ENCODE measurements around the gene NOS2.

NOS2 gene

DNA sequence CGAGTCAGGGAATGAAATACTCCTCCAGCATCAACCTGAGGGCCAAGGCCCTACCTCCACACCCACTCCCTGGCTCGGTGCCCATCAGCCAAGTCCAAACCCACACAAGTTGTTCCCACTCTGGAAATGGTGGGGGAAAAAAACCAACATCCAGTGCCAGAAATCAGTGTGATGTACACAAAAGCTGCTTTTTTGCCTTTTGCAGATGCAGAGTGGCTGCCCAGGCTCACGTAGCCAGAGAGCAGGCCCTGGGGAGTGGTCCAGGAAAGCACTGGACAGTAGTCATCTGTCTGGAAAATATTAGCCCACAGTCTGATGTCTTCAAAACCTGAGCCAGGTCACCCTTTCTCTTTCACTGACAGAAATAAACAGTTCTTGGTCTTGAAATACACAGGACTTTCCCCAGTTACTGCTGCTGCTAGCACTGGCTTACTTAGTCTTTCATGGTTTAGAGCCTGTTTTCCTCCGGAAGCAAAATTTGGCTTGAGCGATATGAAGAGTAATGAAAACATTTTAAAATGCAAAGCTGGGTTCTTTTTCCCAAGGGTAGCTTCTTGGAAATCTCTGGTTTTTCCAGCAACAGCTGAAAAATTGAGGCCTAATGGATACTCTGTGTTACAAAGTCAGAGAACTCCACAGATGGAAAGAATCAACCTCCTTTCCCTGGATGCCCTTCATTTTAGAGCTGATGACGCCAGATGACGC lies 18.2 kb upstream of the NOS2 start:
- no peak for DNase-seq (ENCODE audit: low read depth)

- DNase-seq (ENCODE audit: low read depth), result no peak
Measured at GRCh38 chr17:27817731-27818130, 17.4 kb upstream of the NOS2 start.

DNA sequence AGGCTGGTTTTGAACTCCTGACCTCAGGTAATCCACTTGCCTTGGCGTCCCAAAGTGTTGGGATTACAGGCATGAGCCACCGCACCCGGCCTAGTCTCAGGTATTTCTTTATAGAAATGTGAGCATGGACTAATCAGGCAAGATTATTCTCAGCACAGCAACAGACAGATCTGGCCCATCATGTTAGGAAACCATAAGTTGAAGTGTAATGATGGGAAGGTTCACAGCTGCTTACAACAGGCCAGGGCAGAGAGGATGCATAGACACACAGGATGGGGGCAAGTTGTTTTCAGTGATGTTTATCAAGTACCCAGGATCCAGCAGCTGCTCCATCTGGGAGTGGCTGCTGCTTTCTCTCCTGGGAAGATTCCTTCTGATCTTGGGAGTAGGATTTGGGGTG lies 16.6 kb upstream of the NOS2 start:
- no peak for DNase-seq (ENCODE audit: low read depth)

DNA sequence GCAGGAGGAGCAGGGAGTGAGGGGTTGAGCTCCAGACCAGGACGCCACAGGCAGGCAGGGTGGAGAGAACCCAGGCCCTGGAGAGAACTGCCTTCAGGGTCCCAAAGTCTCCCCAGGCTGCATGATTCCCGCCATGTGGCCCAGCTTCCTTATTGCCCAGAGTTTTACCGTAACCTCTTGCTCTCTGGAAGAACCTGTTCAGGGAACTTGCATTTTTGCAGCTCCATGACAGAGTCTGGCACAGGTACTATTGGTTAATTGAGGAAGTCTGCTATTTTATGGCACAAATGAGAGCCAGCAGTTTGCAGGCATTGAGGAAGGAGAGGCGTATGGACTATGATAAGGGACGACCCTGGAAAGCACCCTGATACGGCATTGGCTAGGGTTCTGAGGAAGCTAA lies 11.6 kb upstream of the NOS2 start:
- DNase-seq (ENCODE audit: low read depth), result no peak

DNA sequence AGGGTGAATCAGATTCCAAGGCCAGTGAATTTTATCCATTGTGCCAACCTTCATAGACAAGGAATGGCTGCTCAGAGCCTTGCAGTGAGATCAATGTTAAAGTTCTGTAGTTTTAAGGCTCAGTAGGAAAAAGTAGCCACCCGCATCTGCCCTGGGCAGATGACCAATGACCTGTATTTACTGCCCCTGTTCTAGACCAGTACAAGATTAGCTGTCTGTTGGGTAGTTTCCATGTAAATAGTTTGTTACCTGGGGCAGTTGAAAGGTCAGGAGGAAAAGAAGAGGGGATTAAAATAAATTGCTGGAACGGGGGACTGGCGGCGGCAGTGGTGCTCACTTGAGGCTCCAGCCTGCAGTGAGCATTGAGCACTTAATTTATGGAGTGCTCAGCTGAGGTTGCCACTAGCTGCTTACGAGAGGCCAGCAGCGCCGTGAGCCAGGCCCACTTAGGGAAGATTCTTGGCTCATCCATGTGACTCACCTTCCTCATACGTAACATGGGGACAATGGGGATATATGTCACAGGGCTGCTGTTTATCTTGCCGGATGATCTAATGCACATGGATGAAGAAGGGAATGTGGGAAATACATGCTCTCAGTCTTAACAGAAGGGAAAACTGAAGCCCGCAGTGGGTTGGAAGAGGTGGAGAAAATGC lies 10.7 kb upstream of the NOS2 start:
- DNase-seq (ENCODE audit: low read depth), result no peak

GRCh38 chr17:27810211-27810901 lies 10.0 kb upstream of the NOS2 start:
- no peak for DNase-seq (ENCODE audit: low read depth)

DNA sequence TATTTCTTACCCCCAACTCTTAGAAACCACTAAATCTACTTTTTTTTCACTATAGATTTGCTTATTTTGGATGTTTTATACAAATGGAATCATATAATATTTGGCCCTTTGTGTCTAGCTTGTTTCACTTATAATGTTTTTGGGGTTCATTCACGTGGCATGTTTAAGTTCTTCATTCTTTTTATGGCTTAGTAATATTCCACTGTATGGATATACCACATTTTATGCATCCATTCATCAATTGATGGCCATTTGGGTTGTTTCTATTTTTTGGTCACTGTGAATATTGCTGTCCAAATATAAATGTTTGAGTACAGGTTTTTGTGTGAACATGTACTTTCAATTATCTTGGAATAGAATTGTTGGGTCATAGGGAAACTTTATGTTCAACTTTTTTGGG lies 9.2 kb upstream of the NOS2 start:
- DNase-seq (ENCODE audit: low read depth), result no peak

- no peak for DNase-seq (ENCODE audit: low read depth)
Measured at GRCh38 chr17:27808628-27809027, 8.3 kb upstream of the NOS2 start.

GRCh38 chr17:27807567-27808470 lies 7.5 kb upstream of the NOS2 start:
- DNase-seq (ENCODE audit: low read depth), result peak; percentile 33

DNA sequence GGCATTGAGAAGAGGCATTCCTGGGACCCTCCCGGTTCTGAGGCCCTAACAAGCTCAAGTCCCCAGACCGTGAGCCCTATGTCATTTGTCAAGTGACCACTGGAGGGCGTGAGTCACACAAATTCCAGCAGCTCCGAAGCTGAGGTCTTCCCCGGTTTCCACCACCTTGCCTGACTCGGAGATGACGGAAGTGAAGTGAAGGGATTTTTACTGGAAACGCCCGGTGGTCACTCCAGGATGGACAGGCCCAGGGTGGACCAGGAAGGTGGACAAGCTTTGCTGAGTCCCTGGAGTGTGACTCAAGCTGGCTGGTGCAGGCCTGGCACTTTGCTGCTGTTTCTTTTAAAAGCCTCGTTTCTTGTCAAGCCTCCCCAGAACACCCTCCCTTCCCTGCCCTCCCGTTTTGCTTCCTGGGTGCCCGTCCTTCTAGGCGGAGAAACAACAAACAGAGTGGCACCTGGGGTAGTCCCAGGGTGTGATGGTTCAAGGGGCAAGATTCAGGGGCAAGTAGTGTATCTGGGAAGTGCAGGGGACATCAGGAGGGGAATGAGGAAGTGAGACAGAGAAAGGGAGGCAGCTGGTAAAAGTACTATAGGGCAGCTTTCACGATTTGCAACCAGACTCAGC lies 5.3 kb upstream of the NOS2 start:
- peak; percentile 74 for DNase-seq (ENCODE audit: low read depth)

GRCh38 chr17:27804113-27804512 lies 3.8 kb upstream of the NOS2 start:
- DNase-seq (ENCODE audit: low read depth), result no peak

DNA sequence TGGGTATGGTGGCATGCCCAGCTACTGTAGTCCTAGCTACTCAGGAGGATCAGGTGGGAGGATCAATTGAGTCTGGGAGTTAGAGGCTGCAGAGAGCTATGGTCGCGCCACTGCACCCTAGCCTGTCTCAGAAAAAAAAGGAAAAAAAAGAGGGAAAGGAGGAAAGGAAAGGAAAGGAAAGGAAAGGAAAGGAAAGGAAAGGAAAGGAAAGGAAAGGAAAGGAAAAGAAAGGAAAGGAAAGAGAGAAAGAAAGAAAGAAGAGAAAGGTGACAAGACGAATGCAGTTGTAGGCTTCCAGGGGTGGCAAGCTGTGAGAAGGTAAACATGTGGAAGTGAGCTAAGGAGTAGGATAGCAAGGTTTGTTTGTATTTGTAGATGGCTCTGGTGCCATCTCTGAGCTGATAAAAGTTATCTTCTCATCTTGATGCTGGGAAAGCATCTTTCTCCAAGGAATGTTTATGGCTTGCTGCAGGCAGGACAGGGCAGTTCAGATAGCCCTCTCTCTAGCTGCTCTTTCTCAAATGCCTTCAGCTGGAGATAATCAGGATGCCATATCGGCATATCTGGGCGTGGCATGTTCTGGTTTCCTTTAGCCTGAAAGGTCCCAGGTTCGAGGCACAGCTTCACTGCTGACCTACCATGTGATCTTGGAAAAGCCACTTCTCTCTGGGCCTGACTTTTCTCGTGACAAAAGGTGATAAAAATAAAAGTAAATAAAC lies 2.8 kb upstream of the NOS2 start:
- no peak for DNase-seq (ENCODE audit: low read depth)

DNA sequence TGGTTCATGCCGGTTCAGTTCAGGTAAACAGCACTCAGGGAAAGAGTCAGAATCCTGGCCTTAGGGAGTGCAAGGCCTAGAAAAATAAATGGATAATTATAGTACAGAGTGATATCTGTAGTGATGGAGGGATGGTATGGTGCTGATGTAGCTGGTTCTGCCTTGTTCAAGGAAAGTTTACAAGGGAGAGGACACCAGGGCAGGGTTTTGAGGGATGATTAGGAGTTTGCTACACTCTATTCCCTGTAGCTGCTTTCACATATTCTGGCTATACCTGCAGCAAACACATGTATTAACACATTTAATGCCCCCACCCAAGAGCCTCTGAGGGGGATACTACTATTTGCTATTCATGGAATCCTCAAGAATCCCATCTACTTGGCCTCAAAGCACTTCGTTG lies 1.7 kb upstream of the NOS2 start:
- no peak for DNase-seq (ENCODE audit: low read depth)

DNA sequence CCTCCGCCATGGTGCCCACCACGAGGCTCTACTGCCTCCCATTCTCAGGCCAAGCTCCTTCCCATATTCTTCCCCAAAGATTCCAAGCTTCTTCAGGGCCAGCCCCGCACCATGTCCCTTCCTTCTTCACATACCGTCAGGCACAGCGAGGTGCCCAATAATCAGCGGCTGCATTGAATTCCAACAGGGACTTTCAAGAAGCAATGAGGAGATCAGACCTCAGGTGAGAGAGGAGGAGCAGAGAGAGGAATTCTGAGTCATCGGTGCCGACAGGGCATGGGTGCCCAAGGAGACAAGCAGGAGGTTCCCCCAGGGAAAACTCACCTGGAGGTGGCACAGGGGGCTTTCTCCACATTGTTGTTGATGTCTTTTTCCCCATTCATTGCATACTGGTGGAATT lies 2.0 kb downstream of the NOS2 start:
- DNase-seq (ENCODE audit: low read depth), result no peak

DNA sequence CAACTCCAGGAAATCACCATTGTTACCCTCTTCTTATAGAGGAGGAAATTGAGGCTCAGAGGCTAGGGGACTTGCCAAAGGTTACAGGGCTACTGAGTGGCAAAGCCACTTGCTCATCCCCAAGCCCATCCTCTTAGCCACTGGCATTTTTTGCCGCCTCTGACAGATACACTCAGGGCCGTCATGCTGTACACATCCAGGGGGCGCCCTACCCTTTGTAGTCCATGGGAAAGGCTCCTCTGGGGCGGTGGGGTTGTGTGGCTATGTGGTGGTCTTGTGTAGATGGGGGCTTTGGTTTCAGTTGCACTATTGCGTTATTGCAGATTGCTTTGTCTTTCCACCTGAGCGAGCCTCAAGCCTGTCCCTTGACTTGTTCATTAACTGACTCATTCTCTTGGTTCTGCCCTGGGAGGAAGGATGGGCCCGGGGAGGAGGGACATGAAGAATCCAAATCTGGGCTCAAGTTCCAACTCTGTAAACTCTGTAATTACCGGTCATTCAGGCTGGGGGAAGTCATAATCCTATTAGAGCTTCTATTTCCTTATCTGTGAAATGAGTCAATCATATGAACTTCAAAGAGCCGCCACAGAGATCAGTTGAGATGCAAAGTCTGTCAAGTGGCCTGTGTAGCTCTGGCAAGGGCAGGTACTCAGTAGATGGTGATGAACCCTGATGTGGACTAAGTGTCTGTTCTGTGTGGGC lies 2.8 kb downstream of the NOS2 start:
- DNase-seq (ENCODE audit: low read depth), result no peak

GRCh38 chr17:27793906-27794569 lies 6.3 kb downstream of the NOS2 start:
- no peak for DNase-seq (ENCODE audit: low read depth)

DNA sequence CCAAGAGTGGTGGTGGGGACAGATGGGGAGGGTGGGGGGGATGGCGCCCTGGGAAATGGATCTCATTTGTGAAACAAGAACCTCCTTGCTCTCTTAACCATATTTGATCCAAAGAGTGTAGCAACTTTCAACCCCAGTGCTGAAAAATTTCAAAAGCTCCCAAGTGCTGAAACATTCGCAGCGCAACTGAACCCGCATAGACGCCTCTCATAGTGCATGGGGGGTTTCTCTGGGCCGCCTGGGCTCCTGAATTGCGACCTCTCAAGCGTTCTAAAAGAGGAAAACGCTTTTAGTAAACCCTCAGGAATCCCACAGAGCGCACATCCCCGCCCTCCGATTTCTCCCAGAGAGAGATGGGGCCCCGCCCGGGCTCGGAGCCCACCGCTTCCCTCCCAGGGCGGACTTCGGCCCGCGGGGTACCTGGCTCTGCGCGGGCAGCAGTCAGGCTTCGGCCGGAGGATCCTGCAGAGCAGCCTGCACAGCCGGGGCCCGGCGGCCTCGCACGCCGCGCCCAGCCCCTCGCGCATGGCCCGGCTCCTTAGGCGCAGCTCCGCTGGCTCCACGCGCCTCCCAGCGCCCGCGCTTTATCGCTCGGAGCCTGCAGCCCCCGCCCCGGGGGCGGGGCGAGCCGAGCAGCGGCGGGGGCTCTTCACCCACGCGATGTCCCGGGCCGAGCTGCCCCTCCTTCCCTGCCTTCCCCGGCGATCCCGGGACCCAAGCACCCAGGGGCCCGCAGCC lies 7.0 kb downstream of the NOS2 start:
- DNase-seq (ENCODE audit: low read depth), result no peak

DNA sequence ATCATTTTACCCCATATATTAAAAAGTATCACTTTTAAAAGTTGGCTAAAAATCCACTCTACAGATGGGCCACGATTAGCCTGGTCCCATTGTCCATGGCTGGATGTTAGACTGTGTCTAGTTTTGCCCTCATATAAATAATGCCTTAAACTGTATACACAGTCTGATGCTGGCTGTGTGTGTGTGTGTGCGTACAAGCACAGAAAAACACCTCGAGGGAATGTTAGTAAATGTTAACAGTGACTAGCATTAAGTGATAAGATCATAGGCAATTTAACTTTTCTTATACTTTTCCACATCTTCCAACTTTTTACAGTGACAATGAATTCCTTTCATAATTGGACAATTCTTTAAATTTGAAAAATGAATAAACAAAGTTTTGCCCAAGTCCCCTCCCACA lies 8.2 kb downstream of the NOS2 start:
- no peak for DNase-seq (ENCODE audit: low read depth)

DNA sequence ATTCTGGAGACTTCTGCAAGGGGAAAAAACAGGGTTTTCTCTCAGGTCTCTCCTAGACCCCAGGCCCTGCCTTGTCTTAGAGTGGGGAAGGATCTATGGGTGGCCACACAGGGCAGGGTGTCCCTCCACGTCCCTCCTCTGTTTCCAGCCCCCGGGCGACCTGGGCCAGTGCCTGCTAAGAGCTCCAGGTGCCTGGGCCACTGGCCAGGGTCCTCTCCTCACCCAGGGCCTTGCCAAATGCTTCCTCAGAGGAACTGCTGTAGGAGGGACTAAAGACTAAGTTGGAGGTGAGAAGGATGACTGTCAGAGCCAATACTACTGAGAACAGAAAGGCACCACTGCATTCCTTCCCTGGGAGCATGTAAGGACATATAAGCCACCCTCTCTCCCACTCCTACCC lies 11.4 kb downstream of the NOS2 start:
- DNase-seq (ENCODE audit: low read depth), result no peak

Data from activated T-cell treated with anti-CD3 and anti-CD28 coated beads for 24 hours (primary cell).